ENCODE results near the gene SH3BP5L.
"Not testable (repeated sequence)": the region's sequence is repeated elsewhere in the genome, so short reads cannot be mapped to it uniquely, and the experiment has no call there.

The SH3BP5L gene

DNA sequence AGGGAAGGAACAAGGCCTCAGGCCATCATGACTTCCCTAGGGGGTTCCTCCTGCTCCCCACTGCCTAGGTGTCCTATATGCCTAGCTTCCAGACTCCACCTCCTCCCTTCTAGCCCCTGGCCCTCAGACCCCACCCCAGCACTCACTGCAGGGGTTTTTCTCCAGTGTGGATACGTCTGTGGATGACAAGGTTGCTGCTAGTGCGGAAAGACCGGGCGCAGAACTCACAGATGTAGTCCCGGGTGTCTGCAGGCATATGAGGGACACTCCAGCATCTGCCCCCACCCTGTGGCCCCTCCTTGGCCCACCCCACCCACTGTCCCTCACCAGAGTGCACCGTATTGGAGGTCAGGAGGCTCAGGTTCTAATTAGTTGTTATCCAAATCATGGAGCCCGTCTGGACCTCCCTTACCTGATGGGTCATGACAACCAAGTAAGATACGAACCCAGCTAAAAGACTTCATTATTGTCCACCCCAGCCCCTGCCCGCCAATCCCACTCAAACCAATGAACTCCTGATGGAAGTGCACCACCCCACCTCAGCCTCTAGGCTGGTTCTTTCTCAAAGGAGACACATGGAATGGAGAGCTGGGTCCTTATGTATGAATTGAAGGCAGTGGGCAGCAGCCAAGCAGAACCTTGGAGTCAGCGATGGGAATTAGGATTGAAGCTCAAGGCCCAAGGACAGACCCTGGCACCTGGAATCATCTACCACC lies 25.0 kb upstream of the SH3BP5L start:
- DNase-seq: no peak

GRCh38 chr1:248850124-248850523 lies 24.4 kb upstream of the SH3BP5L start:
- no peak for DNase-seq

DNA sequence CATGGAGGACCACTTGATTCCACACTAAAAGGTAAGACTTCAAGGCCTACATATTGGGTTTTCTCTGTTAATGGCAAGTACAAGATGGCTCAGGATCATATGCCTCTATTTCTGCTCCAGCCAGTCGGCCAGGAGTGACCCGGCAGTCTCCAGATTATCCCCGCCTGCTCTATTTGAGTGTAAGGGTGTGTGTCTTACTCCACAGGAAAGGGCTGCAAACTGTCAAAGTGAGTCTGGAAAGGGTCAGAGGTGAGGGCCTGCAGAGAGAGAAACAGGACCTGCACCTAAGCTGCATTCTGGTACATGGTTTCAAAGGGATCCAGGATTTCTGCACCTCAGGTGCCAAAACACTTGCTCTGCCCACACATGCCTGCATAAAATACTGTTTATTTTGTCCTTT lies 23.9 kb upstream of the SH3BP5L start:
- no peak for DNase-seq

- DNase-seq: no peak
These were observed 23.4 kb upstream of the SH3BP5L start for GRCh38 chr1:248849152-248849551.

- DNase-seq: no peak
These were observed 22.9 kb upstream of the SH3BP5L start for GRCh38 chr1:248848602-248849001.

GRCh38 chr1:248847956-248848561 lies 22.3 kb upstream of the SH3BP5L start:
- no peak for DNase-seq

DNA sequence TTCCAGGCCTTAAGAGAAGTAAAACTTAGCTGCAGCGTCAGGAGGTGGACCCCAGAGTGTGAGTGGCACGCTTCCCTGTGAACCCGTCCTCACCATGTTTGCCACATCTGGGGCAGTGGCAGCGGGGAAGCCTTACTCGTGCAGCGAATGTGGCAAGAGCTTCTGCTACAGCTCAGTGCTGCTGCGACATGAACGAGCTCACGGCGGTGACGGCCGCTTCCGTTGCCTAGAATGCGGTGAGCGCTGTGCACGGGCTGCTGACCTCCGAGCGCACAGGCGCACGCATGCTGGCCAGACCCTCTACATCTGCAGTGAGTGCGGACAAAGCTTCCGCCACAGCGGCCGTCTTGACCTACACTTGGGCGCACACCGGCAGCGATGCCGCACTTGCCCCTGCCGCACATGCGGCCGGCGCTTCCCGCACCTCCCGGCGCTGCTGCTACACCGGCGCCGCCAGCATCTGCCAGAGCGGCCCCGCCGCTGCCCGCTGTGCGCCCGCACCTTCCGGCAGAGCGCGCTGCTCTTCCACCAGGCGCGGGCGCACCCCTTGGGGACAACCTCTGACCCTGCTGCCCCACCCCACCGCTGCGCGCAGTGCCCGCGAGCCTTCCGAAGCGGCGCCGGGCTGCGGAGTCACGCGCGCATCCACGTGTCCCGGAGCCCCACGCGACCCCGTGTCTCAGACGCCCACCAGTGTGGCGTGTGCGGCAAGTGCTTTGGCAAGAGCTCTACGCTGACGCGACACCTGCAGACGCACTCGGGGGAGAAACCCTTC lies 21.7 kb upstream of the SH3BP5L start:
- no peak for DNase-seq

- no peak for DNase-seq
These were observed 18.8 kb upstream of the SH3BP5L start for GRCh38 chr1:248844526-248844925.

GRCh38 chr1:248843687-248844086 lies 18.0 kb upstream of the SH3BP5L start:
- DNase-seq: no peak

- no peak for DNase-seq
These were observed 17.1 kb upstream of the SH3BP5L start for GRCh38 chr1:248842781-248843331.

- no peak for DNase-seq
These were observed 16.1 kb upstream of the SH3BP5L start for GRCh38 chr1:248841702-248842395.

- DNase-seq: no peak
These were observed 15.2 kb upstream of the SH3BP5L start for GRCh38 chr1:248840946-248841345.

DNA sequence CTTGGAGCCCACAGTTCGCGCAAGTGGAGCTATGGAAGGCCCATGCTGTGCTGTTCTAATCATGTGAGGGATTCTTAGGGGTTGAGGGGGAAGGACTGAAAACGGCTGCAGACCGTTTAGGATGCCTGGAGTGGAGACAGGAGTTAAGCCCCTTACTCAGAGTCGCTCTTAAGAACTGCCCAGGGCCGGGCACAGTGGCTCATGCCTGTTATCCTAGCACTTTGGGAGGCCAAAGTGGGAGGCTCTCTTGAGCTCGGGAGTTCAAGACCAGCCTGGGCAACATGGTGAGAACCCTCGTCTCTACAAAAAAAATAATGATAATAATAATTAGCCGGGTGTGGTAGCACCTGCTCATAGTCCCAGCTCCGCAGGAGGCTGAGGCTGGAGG lies 13.4 kb upstream of the SH3BP5L start:
- no peak for DNase-seq

GRCh38 chr1:248838357-248839167 lies 12.8 kb upstream of the SH3BP5L start:
- DNase-seq: peak; percentile 85

DNA sequence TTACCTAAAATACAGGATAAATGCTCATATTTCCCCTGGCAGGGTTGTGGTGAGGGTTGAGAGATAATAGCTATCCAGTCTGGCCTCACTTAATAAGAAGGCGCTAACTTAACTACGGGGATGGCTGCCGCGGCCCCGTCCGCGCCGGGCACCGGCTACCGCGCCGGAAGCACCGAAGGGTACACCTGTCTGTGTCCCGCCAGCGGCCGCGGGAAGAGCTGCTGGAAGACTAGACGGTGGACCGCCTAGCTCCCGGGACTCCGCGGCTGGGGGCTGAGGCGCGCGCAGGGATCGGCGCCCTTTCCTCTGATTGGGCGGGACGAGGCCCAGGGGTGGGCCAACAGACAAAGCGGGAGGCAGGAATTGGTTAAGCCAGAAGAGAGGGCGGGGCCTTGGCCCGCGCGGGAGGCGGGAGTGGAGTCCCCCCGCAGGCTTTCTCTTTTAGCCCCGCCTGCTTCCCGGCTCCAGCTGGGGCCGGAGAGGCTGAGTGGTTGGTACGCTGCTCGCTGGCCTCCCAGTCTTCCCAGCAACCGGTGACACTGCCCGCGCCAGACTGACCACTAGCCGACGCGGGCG lies 12.2 kb upstream of the SH3BP5L start, which contains the start of gene ZNF672:
TSS of gene ZNF672 (plus strand) at position 444 of the 576 bp plus-strand sequence. CDS start 9,051 bp downstream, outside the sequence.
- DNase-seq: peak; percentile 93

- DNase-seq: no peak
These were observed 11.5 kb upstream of the SH3BP5L start for GRCh38 chr1:248837045-248837780.

GRCh38 chr1:248834343-248834940 lies 8.7 kb upstream of the SH3BP5L start:
- DNase-seq: no peak

DNA sequence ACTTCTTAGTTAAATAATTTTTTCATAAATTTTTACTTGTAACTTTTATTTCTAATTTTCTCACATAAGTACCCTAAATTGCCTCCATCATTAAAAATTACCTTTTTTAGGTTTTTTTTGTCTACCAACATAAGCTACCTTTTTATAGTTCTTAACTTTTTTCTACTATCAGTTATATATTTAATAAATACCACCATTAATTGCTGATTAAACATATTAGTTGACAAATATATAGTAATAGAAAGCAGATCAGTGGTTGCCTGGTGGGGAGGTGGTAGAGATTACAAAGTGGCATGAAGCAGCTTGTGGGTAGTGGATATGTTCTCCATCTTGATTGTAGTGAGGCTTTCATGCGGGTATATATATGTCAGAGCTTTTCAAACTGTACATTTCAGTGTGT lies 6.1 kb upstream of the SH3BP5L start:
- DNase-seq: no peak

GRCh38 chr1:248830718-248831017 lies 5.0 kb upstream of the SH3BP5L start:
- DNase-seq: not testable (repeated sequence)

GRCh38 chr1:248828845-248829244 lies 3.1 kb upstream of the SH3BP5L start:
- DNase-seq: no peak

GRCh38 chr1:248825573-248825908 lies 174 bp downstream of the SH3BP5L start:
- DNase-seq: peak; percentile 25

Measured in activated CD8-positive, alpha-beta memory T cell treated with anti-CD3 and anti-CD28 coated beads, Interleukin-2, amount 50 U/mL, for 4 hours (primary cell).